ENCODE measurements around the gene UTF1.

The UTF1 gene, protein sequence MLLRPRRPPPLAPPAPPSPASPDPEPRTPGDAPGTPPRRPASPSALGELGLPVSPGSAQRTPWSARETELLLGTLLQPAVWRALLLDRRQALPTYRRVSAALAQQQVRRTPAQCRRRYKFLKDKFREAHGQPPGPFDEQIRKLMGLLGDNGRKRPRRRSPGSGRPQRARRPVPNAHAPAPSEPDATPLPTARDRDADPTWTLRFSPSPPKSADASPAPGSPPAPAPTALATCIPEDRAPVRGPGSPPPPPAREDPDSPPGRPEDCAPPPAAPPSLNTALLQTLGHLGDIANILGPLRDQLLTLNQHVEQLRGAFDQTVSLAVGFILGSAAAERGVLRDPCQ

DNA sequence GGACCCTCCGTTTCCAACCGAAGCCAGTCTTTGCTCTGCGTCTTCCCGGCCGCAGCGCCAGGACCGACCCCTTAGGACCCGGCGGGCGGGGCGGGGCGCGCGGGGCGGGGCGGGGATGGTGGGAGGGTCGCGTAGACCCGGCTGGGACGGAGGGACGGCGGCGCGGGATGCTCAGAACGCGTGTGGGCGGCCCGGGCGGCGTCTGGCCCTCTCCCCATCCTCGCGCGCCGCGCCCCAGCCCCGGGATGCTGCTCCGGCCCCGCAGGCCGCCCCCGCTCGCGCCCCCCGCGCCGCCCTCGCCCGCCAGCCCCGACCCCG is at the start of gene UTF1:
Gene UTF1, plus strand, starts transcription at position 174 of the 318 bp plus-strand sequence. Its CDS starts 72 bp downstream, at position 246.
- no peak for DNase-seq (ENCODE audit: low spot score)

- no peak for DNase-seq (ENCODE audit: low spot score)
Observed at GRCh38 chr10:133180965-133181639, 48.9 kb upstream of the UTF1 start.

DNA sequence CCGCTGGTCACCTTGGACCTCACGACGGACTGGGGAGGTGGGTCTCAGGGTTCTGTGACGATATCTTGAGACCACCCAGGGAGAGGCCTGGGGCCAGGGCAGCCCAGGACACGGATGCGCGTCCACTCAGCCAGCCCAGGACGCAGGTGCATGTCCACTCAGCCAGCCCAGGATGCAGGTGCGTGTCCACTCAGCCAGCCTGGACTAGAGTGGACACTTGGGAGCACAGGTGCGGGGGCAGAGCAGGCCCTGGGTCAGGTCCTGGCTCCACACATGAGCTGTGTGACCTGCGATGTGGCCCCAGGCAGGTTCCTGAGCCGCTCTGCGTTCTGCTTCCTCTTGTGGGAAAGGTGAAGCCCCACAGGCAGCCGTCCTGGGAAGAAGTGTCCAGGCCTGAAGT is 47.8 kb upstream of the UTF1 start:
- DNase-seq (ENCODE audit: low spot score), result no peak

GRCh38 chr10:133182791-133183645 is 47.0 kb upstream of the UTF1 start:
- no peak for DNase-seq (ENCODE audit: low spot score)

- no peak for DNase-seq (ENCODE audit: low spot score)
Observed at GRCh38 chr10:133183646-133184378, 46.2 kb upstream of the UTF1 start.

DNA sequence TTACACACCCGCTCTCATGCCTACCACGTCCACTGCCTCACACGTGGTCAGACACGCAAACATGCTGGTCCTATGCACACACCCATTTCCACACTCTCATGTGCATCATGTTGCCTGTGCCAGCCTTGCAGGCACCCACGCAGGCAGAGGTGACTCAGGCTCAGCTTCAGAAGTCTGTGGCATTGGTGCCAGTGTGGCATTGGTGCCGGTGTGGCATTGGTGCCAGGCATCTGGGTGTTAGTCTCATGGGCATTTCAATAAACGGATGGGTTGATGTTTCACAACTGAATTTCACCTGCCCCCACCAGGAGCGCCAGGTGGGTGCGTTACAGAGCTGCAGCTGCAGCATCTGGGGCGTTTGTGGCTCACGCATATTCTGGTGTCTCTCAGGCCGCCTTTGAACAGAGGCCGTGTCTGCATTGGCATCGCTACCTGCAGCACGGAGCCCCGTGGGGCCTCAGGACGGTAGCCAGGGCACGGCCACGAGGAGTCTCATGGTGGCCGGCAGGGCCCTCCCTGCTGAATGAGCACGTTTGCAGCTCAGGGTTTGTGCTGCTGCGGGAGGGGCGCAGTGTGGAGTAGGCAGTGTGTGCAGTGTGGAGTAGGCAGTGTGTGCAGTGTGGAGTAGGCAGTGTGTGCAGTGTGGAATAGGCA is 45.3 kb upstream of the UTF1 start:
- no peak for DNase-seq (ENCODE audit: low spot score)

- DNase-seq (ENCODE audit: low spot score), result no peak
Observed at GRCh38 chr10:133185421-133185820, 44.6 kb upstream of the UTF1 start.

GRCh38 chr10:133185916-133186315 is 44.1 kb upstream of the UTF1 start:
- DNase-seq (ENCODE audit: low spot score), result no peak

DNA sequence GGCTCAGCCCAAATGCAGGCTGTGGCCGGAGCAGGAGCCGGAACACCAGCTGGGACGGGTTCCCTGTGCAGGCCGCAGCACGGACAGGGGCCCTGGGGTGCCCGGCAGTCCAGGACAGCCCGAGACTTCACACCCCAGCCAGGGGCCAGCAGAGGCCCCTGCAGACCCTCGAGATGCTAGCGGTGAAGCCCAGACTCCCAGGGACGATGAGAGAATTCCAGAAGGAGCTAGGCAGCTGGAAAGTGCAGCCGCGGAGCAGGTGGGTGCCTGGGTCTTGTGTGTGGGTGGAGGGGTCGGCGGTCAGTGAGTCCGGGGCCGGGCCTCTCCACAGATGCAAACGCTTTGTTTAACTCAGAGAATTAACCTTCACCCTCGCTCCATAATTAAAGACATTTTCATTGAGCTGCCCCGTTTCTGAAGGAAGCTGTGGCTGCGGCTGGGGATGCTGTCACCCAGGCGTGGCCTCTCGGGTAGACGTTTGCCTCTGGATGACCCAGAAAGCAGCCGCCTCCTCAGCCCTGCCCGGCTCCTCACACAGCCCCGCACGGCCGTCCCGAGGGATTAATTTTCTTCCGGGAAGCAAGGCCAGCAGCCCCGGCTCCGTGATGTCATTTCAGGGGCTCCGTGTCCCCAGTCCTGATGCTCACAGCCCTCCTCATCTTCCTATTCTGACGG is 43.5 kb upstream of the UTF1 start:
- no peak for DNase-seq (ENCODE audit: low spot score)

DNA sequence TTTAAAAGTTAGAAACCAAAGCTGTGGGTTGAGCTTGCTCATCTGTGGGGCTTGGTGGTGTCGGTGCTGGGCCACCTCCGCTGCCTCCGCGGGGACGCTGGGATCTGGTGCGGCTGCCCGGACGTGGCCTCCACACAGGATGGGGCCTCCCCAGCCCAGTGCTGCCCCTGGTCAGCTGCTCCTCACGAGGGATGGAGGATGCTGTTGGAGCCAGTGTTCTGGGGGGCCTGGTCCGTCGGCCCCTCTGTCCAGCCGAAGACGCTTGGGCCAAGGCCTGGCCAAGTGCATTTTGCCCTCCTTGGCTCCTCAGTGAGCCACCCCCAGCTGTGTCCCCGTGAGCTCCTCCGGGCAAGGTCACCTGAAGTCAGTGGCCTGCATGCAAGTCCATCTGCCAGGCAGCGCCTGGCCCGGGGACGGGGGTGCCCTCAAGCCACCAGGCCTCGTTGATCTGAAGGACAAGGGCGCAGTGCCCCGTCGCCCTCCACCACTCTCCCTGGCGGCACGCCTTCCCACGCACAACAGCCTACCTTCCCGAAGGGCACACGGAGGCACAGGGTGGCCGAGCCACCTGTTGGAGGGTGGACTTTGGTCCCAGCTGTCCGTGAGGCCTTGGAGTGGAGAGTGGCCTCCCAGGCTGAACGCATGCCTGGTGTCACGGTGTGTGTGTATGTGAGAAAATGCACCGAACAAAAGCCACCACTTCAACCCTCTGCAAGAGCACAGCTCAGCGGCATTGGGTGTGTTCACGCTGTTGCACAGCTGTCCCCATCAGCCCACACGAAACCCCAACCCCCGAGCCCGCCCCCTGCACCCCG is 42.7 kb upstream of the UTF1 start:
- DNase-seq (ENCODE audit: low spot score), result no peak

- DNase-seq (ENCODE audit: low spot score), result no peak
Observed at GRCh38 chr10:133187906-133188681, 41.9 kb upstream of the UTF1 start.

DNA sequence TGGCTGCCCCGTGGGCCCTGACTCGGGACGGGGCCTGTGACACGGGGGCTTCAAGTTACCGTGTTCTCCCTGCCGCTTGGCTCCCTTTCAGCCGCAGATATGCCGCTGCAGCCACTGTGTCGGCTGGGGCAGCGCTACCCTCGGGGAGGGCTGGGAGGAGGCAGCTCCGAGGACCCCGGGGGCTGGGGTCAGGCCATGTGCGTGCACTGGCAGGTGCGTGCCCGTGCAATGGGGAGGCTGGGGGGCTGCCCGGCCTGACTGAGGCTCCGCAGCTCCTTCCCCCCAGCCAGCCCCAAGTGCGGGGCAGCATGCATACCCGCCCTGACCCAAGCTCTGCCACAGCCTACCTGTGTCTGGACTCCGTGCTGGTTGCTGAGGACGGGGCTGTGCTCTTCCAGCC is 40.8 kb upstream of the UTF1 start:
- DNase-seq (ENCODE audit: low spot score), result no peak

DNA sequence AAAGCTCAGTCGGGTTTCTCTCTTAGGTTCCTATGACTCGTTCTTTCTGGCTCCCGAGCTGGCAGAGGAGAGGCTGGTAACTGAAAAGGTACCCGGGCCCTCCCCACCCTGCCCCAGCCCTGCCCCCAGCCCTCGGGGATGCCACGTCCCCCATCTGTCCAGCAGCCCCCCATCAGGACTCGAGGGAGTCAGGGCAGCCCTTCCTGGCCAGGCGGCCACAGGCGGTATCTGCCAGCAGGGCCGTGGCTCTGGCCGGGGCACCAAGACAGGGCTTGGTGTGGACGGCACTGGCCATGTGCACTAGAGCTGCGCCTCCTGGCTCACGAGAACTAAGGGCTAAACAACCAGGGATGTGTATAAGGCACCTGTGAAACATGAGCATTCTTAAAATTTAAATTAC is 40.3 kb upstream of the UTF1 start:
- no peak for DNase-seq (ENCODE audit: low spot score)

DNA sequence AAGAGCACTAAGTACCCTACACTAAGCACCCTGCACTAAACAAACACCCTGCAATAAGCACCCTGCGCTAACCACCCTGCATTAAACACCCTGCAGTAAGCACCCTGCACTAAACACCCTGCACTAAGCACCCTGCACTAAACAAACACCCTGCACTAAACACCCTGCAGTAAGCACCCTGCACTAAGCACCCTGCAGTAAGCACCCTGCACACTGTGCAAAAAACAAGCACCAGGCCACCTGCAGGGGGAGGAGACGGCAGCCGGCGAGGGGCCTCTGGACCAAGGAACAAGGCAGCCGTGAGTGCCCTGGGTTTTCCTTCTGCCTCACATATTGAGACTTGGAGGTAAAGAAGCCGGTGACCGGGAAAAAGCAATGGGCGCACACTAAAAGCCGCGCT is 39.8 kb upstream of the UTF1 start:
- DNase-seq (ENCODE audit: low spot score), result no peak

GRCh38 chr10:133191651-133192050 is 38.4 kb upstream of the UTF1 start:
- DNase-seq (ENCODE audit: low spot score), result no peak

- no peak for DNase-seq (ENCODE audit: low spot score)
Observed at GRCh38 chr10:133194151-133194550, 35.9 kb upstream of the UTF1 start.

DNA sequence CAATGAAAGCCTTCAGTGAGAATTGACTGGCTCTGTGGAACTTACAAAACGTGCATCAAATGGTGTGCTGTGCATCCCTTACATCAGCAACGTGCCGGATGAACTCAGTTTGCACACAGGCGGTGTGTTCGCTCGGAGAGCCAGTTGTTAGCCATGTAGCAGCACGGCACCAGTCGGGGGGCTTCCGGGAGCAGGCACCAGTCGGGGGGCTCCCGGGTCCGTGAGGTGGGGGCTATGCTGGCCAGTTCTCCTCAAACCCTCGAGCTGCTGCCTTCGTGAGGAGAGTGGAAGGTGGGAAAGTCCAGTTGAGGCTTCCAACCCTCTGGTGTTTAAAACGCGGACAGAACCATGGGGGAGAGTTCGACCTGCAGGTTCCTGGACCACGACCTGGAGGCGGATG is 34.9 kb upstream of the UTF1 start:
- DNase-seq (ENCODE audit: low spot score), result no peak

GRCh38 chr10:133195611-133196010 is 34.4 kb upstream of the UTF1 start:
- no peak for DNase-seq (ENCODE audit: low spot score)

DNA sequence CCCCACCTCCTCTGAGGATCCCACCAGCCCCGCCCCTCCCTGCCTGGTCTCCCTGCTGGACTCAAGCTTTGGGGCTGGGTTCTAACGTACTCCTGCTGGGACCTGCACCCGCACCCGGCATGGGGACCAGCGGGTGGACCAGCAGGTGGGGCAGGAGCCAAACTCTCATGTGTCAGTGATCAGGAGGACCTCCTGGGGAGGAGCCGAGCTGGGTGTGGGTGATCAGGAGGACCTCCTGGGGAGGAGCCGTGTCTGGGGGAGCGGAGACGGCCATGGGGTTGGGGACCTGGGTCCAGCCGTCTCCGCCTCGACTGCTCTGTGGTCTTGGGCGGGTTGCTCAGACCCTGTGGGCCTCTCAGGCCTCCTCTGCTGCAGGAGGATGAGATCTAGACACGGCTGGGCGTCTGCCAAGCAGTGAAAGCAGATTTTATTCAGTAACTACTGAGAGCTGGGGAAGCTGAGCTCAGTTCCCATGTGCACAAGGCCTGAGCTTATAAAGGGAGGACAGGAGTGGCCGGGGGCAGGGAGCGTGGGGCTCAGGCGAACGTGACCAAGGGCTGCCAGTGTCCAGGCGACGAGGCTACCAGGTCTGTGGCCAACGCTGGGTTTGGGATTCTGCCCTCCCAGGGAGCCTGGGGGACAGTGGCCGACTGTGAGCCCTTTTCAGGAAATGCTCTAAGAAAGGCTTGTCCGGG is 33.6 kb upstream of the UTF1 start:
- DNase-seq (ENCODE audit: low spot score), result no peak

Measured in NAMALWA (cell line).